Measurements from ENCODE around the gene DMPK.
A peak's percentile ranks its signal among the peaks of the same experiment; 100 is the strongest.

DNA sequence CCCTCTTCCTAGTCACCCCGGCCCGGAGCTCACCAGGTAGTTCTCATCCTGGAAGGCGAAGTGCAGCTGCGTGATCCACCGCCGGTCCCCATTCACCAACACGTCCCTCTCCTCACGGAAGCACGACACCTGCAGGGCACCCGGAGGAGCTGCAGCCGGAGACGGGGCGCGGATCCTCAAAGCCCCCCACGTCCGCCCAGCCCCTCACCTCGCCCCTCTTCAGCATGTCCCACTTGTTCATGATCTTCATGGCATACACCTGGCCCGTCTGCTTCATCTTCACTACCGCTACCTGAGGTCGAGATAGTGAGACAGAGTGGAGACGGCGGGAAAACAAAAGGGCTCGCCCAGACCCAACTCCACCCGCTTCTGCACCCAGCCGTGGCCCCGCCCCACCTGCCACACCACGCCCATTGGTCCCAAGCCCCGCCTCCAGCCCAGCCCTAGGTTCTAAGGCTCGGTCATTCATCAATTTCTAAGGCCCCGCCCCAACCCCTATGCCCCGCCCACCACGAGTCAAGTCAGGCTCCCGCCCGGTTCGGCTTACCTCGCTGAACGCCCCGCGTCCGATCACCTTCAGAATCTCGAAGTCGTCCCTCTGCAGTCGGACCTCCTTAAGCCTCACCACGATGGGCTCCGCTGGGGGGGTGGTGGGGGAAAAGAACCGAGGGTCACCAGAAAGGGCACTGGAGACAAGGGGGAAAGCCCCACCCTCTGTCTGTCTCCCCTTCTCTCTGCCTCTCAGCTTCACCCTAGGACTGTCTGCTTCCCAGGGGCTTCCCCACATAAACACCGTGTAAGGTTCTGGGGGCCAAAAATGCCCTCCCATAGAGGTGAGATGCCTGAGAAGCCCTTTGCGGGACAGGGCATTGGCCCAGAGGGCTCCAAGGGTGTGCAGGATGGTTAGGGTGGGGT is 2.8 kb downstream of the DMPK start:
- TF ChIP-seq, protein P1, sequence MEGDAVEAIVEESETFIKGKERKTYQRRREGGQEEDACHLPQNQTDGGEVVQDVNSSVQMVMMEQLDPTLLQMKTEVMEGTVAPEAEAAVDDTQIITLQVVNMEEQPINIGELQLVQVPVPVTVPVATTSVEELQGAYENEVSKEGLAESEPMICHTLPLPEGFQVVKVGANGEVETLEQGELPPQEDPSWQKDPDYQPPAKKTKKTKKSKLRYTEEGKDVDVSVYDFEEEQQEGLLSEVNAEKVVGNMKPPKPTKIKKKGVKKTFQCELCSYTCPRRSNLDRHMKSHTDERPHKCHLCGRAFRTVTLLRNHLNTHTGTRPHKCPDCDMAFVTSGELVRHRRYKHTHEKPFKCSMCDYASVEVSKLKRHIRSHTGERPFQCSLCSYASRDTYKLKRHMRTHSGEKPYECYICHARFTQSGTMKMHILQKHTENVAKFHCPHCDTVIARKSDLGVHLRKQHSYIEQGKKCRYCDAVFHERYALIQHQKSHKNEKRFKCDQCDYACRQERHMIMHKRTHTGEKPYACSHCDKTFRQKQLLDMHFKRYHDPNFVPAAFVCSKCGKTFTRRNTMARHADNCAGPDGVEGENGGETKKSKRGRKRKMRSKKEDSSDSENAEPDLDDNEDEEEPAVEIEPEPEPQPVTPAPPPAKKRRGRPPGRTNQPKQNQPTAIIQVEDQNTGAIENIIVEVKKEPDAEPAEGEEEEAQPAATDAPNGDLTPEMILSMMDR (conservative IDR thresholded peaks at IDR 0.05 in 1 of 2, IDR thresholded peaks at IDR 0.05 in 1 of 2; ENCODE audit: extremely low read depth in 1 of 2, insufficient read depth in 1 of 2, low read depth in 1 of 2, low read length in 2 of 2) = peak; percentile 45 to 78
- no peak for TF ChIP-seq EZH2 (IDR thresholded peaks at IDR 0.05; ENCODE audit: borderline replicate concordance, low read length)

Data from mammary epithelial cell (primary cell).